GM19455 (cell line): ENCODE data around the gene LRCH4.

ENCODE experiments used
- ATAC-seq: cut with Tn5 transposase; IDR thresholded peaks from one replicate; pipeline ENCODE4 v1.9.1; 2021; ENCODE audit not compliant: unreplicated experiment

Gene LRCH4

DNA sequence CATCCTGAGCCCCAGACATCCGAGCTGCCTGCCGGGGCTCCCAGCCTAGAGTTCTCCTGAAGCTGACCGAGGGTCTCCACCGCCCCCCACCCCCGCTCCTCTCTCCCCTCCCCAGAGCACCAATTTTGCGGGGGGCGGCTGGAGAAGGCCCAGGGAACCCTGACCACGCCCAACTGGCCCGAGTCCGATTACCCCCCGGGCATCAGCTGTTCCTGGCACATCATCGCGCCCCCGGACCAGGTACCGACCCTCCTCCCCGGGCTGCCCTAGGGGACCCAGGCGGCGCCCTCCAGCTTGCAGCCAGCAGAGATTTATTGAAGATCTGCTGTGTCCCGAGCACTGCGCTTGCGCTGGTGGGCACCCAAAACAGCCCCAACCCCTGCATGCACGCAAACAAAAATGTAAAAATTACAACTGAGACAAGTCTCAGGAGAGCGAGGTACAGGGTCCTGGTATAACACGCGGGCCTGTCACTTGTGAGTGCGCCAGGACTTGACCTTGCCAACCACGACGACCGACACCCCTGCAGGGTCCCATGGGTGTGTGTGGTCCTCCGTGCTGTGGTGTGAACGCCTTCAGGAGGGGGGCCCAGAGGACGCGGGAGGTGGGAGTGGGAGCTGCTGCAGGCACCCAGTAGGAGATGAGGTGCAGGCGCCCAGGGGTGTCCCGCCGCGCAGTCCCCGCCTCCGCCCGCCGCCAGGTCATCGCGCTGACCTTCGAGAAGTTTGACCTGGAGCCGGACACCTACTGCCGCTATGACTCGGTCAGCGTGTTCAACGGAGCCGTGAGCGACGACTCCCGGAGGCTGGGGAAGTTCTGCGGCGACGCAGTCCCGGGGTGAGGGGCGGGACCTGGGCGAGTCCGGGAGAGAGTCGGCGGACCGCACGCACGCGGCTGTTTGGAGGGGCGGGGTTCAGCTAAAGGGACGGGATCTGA is 19.3 kb upstream of the LRCH4 start:
- ATAC-seq: no peak

GRCh38 chr7:100604028-100604975 is 18.4 kb upstream of the LRCH4 start:
- ATAC-seq: peak; percentile 49

GRCh38 chr7:100603726-100604027 is 17.7 kb upstream of the LRCH4 start:
- no peak for ATAC-seq

DNA sequence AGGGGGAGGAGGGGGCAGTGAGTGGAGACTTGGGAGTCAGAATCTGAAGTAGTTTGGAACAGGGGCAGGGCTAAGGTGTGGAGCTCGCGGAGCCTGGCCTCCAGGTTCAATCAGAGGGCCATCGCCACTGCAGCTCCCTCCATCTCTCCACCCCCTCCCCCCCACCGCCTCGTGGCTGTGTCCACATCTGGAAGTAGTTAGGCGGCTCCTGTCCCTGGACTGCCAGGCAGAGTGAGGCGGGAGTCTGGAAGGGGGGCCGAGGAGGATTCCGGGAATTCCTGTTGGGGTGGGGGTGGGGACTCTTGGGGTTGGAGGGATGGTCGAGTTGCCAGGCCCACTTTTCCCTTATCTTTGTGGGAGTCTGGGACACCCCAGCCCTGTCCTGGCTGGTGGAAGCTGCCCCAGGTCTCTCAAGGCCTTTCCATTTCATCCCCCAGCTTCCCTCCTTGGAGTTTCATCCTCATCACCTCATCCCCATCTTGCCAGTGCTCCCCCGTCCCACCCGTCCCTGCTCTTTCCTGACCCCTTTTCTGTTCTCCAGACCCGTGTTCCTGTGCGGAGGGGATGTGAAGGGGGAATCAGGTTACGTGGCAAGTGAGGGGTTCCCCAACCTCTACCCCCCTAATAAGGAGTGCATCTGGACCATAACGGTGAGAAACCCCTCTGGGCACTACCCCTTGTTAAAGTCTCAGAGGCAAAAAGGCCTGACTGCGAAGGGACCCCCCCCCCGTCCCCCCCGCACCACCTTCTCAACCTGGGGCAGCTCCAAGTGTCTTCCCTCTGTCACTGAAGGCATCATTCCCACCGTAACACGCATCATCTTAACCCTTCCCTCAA is 17.2 kb upstream of the LRCH4 start:
- ATAC-seq: no peak

- ATAC-seq: no peak
Observed at GRCh38 chr7:100600730-100601038, 14.8 kb upstream of the LRCH4 start.

DNA sequence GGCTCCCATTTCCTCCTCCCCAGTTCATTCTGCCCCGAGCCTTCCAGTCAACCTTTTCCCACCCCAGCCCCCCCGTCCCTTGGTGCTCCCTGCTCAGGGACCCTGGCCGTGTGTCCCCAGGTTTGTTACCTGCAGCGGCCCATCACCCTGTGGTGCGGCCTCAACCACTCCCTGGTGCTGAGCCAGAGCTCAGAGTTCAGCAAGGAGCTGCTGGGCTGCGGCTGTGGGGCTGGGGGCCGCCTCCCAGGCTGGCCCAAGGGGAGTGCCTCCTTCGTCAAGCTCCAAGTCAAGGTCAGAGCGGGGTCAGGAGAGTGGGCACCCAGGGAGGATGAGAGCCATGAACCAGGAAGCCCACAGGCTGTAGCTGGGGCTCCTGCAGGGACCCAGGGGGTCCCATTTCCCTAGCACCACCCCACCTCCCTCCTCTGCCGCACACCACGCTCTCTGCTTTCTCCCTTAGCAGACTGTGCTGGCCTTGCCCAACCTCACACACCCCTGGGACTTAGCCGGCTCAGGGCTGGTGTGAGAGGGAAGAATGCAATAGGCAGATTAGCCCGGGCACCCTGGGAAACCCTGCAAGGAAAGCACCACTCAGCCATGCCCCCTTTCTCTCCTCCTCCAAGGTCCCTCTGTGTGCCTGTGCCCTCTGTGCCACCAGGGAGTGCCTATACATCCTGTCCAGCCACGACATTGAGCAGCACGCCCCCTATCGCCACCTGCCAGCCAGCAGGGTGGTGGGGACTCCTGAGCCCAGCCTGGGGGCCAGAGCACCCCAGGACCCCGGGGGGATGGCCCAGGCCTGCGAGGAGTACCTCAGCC is 14.2 kb upstream of the LRCH4 start:
- ATAC-seq: no peak

DNA sequence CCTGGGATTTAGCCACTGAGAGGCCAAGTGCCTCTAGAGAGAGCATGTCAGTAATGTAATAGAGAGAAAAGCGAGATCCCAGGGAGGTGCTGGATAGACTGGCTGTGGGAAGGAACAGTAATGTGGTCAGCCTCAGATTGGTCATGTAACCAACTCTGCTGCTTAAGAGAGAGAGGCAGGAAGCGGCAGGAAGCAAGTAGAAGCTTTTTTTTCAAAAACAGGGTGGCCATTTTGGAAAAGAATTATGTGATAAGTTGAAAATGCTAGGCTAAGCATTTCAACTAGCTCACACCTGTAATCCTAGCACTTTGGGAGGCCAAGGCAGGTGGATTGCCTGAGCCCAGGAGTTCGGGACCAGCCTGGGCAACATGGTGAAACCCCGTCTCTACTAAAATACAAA is 12.5 kb upstream of the LRCH4 start:
- no peak for ATAC-seq

GRCh38 chr7:100595188-100595587 is 9.3 kb upstream of the LRCH4 start:
- no peak for ATAC-seq

GRCh38 chr7:100591596-100591995 is 5.7 kb upstream of the LRCH4 start:
- ATAC-seq: no peak

GRCh38 chr7:100590077-100590737 is 4.3 kb upstream of the LRCH4 start:
- no peak for ATAC-seq

DNA sequence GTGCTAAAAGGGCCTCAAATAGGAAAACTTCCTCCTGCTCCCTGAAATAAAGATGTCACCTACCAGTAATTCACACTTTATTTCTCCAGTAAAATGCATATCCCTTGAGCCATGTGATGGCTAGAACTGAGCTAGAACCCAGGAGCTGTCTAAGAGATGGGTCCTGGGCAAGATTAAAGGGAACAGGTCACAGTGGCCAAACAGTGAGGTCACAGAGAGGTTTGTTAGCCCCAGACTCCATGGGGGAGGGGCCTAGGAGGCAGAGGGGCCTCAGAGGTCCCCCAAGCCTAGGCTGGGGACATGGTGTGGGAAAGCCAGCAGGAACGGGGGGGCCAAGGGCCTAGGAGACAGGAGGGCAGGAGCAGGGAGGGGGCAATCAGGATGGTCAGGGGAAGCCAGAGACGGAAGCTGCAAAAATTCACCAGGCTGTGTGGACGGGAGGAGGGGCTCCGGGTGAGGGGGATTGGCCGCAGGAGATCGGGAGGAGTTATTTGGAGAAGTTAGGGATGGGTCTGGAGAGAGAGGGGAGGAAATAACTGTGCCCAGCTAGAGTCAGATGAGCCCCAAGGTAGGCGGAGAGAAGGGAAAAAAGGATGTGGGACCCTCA is 3.5 kb upstream of the LRCH4 start:
- ATAC-seq: no peak

- no peak for ATAC-seq
Observed at GRCh38 chr7:100588438-100588837, 2.5 kb upstream of the LRCH4 start.

GRCh38 chr7:100586266-100587025 is 517 bp upstream of the LRCH4 start, which contains the start of gene FBXO24:
TSS of gene FBXO24 (plus strand) at chr7:100586328. CDS start at chr7:100586626, 298 bp downstream.
- ATAC-seq: peak; percentile 90

DNA sequence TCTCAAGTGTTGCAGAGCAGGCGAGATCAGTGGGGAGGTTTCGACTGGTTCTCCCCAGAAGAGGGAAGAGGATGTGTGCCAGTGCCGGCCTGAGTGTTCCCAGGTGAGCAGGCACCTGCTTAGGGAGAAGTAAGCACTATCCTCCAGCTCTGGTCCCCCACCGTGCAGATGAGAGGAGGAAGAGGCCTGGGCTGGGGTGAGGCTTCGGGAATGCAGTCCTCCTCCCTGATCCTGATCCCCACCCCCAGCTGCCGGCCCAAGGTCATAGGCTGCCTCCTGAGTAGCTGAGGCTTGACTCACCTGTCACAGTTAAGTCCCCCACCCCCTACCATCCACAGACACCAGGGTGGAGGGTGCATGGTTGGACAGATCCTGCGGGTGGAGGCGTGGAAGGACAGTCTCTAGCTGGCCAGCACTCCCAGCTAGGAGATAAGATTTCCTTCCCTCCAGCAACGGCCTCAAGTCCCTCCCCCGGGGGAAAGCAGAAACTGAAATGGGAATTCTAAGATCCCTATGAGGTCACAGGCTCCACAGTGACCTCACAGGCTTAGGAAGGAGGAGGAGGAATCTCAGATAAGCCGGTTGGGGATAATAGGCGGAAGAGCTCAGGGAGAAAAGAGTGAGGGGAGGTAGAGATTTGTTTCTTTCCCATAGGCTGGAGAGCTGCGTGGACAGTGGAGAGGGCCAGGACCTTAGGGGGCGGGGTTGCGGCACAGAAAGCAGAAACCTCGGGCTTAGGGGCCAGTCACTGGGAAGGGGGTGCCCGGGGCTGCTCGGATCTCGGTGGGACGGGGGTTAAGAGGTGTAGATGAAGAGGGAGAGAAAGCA is 1.0 kb downstream of the LRCH4 start:
- ATAC-seq: no peak

DNA sequence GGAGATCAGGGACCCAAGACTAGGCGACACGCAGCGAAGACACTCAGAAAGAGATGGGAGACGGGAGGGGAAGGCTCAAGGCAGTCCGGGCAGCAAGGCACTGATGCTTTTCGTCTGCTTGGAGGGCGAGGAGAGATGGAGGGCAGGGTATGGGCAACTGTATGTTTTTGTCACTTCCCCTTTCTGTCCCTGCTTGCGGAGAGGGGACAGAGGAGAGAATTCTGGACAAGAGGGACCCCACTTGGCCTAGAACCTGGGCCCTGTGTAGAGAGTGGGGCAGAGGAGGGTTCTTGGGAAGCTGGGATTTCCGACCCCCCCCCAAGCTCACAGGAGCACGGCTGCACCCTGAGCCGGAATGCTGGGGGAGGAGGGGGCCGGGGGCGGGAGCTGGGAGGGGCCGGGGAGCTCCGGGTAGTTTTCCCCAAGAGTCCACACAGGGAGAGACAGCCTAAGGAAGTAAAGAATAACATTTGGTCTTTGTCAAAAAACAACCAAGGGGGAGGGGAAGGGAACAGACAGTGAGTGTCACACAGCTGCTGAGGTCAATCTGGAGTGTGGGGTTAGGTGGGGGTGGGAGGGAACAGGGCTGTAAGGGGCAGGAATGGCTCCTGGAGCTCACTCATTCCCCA is 1.8 kb downstream of the LRCH4 start:
- no peak for ATAC-seq

- ATAC-seq: no peak
Observed at GRCh38 chr7:100583132-100584053, 2.5 kb downstream of the LRCH4 start.
